Measurements from ENCODE around the gene SLC35F5.
A peak's percentile ranks its signal among the peaks of the same experiment; 100 is the strongest.
"Not testable (repeated sequence)": the region's sequence is repeated elsewhere in the genome, so short reads cannot be mapped to it uniquely, and the experiment has no call there.

Gene SLC35F5, protein sequence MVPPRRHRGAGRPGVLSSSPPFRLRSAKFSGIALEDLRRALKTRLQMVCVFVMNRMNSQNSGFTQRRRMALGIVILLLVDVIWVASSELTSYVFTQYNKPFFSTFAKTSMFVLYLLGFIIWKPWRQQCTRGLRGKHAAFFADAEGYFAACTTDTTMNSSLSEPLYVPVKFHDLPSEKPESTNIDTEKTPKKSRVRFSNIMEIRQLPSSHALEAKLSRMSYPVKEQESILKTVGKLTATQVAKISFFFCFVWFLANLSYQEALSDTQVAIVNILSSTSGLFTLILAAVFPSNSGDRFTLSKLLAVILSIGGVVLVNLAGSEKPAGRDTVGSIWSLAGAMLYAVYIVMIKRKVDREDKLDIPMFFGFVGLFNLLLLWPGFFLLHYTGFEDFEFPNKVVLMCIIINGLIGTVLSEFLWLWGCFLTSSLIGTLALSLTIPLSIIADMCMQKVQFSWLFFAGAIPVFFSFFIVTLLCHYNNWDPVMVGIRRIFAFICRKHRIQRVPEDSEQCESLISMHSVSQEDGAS

DNA sequence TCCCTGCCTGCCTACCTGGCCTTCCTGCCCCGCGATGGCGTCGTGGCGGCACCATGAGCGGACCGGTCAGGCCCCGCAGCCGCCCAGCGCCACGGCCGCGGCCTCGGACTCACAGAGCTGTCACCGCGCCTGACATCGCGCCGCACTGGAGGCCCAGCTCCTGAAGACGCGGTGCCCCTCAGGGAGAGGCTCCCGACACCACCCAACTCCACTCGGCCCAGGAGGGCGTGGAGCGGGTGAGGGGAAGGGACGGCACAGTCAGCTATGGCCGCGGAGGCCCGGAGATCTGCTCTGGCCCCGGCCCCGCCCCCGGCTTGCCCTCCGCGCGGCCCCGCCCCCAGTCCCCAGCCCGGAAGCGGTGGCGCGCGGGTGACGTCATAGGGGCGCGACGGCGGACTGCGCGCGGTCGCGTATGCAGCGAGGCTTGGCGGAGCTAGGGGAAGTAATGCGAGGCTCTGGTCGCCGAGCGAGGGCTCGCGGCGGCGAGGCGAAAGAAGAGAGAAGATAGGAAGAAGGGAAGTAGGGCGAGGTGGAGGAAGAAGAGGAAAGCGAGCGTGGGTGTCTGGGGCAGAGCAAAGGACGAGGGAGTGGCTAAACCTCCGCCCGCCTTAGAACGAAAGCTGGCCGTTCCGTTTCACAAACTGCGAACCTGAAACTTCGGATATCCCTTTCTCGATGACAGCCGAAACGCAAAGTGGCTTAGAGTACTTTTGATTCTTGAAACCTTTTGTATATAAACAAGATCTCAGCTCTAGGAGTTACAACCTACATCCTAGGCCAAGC is at the start of gene SLC35F5:
SLC35F5 (minus strand) TSS at position 288 of the 783 bp plus-strand sequence; CDS start at position 55, 233 bp downstream.
- peak; percentile 94 for DNase-seq

DNA sequence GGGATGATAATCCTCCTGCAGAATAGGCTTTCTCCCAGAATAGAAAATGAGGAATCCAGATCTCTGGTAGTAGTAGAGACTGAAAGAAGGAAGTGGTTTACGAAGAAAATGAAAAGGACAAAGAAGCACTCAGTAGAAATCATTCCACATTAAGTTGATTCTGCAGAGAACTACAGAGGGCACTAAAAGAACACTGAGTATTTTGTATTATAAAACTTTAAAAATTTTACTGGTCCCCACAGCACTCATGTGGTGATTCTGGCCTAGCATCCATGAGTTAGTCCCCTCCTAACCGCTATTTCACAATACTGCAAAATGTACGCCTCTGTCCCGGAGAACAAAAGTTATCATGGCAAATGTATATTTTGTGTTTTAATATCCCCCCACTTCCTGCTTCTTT is 42.9 kb upstream of the SLC35F5 start:
- no peak for DNase-seq

DNA sequence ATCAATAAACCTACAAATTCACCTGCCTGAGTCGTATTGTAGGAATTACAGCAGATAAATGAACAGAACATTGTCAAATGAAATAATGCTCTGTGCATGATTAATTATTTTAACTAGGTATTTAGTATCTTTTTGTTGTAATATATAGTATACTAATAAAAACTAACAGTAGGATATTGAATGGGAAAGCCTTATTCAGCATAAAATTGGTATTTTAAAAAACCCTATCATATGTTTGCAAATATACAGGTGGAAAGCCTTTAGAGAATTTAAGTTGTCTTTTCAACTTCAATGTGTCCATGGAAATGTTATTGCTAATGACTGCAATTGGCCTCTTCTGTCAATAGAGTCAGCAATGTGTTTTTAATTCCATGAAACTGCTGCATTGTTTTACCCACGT is 40.8 kb upstream of the SLC35F5 start:
- DNase-seq: no peak

DNA sequence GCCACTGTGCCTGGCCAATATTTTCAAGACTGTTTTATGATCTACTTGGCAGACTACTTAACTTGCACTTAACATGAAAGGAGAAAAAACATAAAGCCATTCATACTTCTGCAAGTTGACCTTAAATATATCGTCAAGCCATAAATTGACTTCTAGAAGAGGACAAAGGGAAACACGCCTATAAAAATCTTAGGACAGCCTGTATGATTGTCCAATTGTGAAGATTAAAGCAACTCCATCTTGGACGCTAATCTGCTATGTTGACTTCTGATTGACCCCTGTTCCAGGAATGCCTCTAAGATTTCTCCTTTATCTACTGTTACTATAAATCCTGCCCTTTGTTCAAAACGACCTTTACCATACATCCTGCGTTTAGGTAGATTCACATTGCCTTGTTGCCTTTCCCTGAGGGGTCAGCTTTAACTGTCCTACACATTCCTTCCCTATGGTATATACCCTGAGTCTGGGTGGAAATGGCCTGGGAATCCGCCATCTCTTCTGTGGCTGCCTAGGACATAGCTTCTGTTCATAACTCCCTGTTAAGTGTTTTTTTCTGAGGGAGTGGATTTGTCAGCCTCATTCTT is 40.2 kb upstream of the SLC35F5 start:
- no peak for DNase-seq

DNA sequence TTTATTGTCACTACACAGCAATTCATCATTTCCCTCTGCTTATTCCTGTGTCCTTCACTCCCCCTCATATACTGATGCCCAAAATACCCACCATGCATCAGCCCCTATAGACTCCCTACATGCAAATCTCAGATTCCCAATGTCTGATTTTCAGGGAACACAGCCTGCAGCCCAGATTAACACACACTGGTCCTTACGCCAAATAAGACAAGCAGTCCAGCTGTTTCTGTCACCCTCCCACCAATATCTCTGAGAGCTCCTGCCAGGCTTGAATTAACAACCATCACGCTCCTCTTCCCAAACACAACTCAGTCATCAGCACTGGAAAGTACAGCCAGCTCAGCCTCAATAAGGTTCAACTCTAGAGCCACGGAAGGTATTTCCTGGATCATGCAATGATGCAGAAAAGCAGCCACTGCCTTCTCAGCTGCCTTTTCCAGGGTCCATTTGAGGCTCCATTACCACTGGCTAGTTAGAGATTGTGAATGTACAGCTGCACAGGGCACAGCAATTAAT is 39.0 kb upstream of the SLC35F5 start:
- DNase-seq: no peak

DNA sequence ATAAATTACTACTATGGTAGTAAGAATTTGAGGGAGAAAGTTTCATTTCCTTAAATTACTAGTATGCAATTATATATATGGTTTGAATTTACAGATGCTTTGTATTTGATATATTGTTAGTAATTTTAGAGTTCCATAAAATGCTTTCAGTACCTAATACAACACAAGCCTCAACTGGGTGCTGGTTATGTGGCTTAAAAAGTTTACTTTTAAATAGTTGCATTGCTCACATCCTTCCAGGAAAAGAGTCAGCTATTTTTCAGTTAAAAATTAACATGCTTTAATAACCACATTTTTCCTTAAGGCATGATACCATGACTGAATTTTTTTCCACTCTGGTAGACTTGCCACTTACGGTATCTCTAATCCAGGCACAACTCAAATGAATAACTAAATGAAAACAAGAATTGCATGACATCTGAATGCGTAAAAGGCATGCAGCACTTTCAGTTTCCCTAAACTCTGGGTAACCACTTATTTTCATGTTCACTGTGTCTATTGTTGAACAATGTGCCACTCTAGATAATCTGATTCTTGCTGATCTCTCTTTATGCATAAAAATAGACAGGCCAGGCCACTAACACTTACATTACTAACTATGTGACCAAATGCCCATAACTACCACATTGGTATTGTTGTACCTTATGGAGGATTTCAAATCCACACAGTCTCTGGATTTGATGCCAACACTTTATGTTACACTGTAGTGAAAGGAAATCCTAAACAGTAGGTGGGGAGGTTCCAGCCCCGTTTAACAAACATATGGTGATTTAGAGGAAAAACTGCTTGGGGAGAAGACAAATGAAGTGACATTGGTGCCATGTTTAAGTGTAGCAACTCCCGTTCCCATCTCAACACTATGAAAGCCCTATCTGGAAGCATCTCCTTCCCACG is 35.5 kb upstream of the SLC35F5 start:
- DNase-seq: peak; percentile 14

DNA sequence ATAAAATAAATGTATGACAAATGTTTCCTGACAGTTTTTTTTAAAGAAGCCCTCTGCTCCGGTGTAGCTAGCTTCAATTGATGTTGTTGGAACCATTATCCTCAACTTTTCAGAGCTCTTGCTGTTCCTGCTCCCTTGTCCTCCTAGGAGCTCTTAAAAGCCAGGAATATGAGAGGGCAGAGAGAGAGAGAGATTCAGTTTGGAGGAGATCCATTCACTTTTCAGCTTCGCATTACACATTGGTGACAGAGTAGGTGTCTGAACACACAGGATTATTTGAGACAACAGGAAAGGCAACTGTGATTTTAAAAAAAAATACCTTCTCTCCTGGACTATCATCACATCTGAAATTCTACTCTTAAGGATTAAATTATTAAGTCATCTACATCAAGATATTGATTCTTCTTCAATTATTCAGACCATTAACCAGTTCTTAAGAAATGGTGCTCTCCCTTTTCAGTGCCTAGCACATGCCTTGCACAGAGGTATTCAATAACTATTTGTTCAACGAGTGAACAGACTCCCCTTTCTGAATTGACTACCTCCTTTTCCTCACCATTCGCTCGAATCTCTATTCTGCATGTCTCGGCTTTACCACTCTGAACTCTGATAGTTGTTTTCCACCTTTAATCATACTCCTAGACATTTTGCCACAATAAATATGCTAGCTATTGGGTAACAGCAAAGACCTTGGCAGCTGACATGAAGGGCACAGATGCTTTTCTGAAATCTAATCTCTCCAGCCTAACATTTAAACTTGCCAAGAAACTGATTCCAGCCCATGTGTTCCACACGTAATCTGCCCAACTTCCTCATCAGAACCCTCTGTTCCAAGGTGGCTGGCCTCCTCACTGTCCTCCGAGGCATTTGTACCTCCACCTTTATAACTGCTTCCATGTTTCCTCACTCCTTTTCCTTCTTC is 28.6 kb upstream of the SLC35F5 start:
- DNase-seq: no peak

DNA sequence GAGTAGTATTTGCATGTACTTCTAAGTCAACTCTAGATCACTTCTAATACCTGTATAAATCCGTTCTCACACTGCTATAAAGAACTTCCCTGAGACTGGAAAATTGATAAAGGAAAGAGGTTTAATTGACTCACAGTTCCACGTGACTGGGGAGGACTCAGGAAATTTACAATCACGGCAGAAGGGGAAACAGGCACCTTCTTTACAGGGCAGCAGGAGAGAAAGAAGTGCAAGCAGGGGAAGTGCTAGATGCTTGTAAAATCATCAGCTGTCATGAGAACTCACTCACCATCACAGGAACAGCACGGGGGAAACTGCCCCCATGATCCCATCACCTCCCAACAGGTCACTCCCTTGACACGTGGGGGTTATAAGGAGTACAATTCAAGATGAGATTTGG is 24.0 kb upstream of the SLC35F5 start:
- DNase-seq: no peak

DNA sequence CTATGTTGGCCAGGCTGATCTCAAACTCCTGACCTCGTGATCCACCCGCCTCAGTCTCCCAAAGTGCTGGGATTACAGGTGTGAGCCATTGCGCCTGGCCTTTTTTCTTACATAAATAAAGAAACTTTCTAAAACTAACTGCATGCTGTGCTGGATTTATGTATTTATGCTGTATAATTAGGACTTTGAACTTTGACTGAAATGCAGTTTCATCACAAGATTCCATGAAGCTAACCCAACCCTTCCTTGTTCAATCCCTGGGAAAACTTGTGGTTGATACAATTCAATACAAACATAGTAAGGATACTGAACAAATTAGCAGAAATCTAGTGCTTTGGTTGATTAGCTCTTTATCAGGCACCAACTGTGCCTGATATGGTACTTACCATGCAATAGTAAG is 20.9 kb upstream of the SLC35F5 start:
- no peak for DNase-seq

DNA sequence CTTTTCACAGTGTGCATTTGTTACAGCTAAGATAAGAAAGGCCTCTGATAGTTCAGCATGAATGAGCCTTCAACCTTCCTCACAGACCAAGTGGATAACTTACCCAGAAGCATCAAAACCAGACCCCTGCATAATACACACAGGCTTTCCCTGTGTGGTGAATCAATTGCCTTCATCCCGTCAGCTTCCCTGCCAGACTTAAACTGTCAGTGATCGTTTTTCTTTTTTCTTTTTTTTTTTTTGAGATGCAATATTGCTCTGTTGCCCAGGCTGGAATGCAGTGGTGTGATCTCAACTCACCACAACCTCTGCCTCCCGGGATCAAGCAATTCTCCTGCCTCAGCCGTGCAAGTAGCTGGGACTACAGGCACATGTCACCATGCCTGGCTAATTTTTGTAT is 20.5 kb upstream of the SLC35F5 start:
- no peak for DNase-seq

DNA sequence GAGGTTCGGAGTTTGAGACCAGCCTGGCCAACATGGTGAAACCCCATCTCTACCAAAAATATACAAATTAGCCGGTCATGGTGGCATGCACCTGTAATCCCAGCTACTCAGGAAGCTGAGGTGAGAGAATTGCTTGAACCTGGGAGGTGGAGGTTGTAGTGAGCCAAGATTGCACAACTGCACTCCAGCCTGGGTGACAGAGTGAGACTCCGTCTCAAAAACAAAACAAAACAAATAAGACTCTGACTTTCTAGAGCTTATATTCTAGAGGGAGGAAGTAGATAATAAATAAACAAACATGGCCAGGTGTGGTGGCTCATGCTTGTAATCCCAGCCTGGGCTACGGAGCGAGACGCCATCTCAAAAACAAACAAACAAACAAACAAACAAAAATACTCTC is 18.2 kb upstream of the SLC35F5 start:
- not testable (repeated sequence) for DNase-seq

DNA sequence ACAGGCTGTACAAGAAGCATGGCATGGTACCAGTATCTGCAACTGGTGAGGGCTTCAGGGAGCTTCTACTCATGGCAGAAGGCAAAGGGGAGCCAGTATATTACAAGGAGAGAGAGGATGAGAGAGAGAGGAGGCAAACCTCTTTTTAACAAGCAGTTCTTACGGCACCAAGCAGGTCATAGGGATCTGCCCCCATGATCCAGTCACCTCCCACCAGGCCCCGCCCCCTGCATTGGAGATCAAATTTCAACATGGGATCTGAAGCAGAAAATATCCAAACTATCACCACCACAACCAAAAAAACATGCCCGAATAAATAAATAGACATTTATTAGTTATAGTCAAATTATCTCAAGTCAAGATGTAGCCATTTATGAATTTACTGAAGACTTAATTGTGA is 14.5 kb upstream of the SLC35F5 start:
- no peak for DNase-seq

DNA sequence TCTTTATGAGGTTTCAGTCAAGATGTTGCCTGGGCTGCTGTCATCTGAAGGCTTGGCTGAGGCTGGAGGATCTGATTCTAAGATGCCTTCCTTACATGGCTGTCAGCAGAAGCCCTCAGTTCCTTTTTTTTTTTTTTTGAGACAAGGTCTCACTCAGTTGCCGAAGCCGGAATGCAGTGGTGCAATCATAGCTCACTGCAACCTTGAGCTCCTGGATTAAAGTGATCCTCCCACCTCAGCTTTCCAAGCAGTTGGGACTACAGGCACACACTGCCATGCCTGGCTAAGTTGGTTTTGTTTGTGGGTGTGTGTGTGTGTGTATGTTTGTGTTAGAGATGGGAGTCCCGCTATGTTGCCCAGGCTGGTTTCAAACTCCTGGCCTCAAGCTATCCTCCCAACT is 13.1 kb upstream of the SLC35F5 start:
- no peak for DNase-seq

DNA sequence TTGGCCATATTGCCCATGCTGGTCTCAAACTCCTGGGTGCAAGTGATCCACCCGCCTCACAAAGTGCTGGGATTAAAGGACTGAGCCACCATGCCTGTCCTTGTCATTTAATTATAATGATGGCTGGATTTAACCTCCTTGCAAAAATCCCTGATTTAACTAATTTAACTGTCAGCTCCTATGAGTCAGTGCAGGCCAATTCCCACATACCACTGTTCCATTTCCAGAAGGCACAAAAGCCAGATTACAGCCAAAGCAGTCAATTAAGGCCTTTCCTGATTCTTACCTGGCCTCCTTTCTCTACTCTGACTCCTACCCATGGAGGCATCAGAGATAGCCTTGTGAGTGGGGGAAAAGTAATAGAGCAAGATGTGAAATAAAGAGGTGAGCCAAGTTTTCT is 12.3 kb upstream of the SLC35F5 start:
- DNase-seq: no peak

DNA sequence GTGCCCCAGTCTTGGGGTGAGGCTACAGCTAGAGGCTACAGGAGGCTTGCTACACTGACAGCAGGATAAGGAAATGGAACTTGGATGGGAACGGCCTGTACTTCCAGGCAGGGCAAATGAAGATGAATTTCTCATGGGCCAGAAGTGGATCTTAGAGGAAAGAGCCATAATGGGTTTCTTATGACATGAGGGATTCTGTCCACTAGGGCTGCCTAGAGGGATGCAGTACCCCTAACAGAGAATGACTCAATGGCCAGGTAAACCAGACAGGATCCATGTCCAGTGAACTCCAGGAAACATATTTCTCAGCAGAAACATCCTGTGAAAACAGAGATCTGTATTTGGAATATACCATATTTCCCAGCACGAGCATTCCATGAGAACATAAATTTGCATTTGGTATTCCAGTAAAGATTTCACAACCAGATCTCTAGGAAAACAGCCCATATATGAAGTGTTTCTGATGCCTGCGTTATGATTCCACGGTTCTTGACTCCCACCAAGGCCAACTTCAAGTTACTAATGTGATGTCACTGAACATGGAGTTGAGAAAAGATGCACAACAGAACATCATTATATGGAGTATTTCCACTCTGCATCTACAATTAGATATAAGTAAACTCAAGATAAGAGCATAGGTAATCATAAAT is 11.5 kb upstream of the SLC35F5 start:
- DNase-seq: no peak

DNA sequence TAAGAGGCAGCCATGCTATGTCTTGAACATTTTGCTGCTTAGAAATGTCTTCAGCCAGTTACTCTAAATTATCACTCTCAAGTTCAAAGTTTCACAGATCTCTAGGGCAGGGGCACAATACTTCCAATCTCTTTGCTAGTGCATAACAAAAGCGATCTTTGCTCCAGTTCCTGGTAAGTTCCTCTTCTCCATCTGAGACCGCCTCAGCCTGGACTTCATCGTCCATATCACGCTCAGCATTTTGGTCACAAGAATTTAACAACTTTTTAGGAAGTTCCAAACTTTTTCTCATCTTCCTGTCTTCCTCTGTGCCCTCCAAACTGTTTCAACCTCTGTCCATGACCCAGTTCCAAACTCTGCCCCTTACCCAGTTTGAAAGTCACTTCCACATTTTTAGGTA is 8.8 kb upstream of the SLC35F5 start:
- no peak for DNase-seq

DNA sequence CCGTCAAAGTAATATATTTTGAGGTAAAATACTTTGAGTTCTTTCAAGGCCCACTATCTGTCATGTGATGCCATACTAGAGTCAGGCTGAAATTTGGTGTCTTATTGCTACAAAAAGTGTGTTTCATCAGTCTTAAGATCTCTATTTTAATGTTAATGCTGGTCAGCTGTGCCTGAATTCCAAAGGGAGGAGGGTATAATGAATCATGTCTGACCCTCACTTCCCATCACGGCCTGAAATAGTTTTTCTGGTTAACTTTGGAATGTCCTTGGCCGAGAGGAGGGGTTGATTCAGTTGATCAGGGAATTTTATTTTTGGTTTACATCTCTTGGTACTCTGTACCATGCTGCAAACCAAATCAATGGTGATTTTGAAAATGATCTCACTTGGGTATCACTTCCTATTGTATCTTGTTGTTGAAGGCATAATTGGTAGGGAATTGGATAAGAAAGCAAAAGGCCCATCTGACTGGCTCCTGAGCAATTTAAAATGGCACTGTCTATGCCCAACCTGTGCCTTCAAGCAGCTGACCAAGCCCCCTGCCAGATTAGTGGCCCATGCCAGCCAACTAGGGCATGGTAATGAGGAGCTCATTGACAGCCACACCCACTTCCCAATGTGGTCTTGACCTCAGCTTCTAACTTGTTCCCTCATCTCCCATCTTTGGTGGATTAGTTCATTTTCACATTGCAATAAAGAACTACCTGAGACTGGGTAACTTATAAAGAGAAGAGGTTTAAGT is 6.1 kb upstream of the SLC35F5 start:
- DNase-seq: no peak

DNA sequence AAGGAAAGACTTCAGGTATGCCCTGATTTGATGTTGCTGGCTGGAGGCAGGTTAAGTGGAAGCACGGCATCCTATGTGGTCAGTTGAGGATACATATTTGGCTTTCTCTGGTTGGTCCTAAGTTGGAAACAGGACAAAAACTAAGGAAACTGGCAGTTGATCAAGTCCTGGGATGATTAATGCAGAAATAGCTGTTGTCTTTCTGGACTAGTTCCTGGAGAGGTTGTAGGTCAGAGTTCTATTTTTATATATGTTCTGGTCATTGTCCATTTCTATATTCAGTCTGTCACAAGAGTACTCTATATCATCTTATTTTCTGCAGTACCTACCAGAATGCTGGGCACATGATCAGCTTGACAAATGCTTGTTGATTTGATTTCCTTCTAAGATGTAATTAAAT is 4.0 kb upstream of the SLC35F5 start:
- no peak for DNase-seq

DNA sequence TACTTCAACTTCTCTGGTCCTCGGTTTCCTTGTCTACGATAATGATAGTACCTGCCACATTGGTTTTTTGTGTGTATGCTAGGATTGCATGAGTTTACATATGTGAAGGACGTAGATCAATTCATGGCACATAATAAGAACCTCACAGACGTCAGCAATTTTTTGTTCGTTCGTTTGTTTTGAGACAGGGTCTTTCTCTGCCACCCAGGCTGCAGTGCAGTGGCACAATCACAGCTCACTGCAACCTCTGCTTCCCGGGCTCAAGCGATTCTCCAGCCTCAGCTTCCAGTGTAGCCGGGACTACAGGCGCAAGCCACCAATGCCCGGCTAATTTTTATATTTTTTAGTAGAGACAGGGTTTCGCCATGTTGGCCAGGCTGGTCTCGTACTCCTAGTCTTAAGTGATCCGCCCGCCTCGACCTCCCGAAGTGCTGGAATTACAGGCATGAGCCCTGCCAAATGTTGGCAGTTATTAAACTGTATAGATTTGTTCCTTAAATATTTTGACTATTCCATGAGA is 756 bp upstream of the SLC35F5 start:
- DNase-seq: peak; percentile 6
